LoVo (cell line): Measurements from ENCODE around the gene SNAP25.

ENCODE experiments used
- DNase-seq: peaks from one replicate; pipeline ENCODE4 v3.0.0-alpha.2; 2016; ENCODE audit warnings: low spot score

Gene SNAP25

GRCh38 chr20:10332656-10333415, 114.2 kb downstream of the SNAP25 start:
- no peak for DNase-seq

DNA sequence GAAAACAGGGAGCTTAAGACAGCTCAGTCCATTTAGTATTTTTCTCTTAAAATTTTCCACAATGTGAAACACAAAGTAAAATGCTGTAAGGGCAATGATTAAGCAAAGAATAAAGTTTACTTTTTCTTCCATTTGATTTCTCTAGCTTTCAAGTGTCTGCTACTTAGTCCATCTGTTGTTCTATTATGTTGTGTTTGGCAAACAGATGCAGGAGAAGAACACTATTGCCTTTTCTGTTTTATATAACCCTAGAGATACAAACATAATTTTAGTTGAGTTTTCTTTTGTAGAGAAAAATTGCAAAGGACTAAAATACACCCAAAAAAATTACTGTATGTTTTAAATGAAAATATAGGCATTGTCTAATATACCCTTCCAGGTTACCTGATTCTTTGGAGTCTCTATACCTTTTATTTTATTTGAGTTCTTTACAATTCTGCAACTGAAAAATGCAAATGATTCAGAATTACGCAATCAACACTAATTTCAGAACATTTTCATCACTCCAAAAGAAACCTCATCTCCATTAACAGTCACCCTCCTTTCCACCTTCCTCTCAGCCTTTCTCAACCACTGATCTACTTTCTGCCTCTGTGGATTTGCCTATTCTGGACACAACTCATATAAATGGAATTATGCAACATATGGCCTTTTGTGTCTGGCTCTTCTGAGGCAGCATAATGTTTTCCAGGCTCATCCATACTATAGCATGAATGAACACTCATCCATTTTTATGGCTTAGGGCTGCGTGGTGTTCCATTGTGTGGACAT, 118.5 kb downstream of the SNAP25 start:
- DNase-seq, result no peak

- DNase-seq, result no peak
These were observed 120.0 kb downstream of the SNAP25 start for GRCh38 chr20:10338426-10339180.

DNA sequence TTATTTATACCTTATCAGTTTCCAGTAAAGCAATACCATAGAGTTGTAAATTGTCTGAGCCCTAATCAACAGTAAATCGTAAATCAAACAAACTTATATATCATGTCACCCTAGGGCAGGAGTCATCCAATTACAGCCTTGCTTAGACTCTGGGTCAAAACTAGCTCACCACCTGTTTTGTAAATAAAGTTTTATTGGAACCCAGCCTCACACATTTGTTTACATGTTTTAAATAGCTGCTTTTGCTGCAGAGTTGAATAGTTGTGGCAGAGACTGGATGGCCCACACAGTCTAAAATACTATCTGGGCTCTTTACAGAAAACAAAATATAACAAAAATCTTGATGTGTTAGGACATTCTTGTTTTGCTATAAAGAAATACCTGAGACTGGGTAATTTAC, 121.0 kb downstream of the SNAP25 start:
- no peak for DNase-seq

DNA sequence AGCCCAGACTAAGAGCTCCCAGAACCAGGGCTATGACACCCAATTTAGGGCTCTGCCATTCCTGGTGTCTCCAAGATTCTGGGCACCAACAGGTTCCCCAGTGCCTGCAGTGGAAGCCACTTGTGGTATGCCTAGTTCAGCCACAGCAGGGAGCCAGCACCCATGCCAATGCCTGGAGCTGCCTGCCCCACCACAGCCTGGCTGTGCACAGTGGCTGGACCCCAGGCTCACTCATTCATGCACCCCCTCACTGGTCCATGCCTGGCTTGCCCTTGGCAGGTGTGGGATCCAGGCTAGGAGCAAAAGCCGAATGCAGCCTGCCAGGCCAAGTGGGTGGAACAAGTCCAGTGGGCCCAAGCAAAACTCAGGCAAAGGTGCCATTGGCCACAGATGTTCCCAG, 123.5 kb downstream of the SNAP25 start:
- DNase-seq, result no peak

DNA sequence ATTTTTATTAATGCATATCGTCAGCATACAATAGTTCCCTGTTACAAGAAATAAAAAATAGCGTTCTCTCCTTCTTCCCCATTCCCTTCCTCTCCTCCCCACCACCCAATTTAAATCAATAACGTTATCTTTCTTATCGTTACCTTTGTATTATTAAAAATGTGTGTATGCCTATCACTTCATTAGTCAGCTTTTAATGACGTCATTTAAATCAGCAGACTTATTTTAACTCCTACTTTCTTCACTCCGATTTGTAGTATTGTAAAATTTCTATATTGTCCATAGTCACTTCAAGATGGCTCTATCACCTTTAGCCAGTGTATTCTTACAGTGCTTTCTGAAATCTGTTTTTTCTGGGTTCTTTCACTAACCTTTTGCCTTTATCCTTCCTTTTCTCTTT, 126.3 kb downstream of the SNAP25 start:
- no peak for DNase-seq

DNA sequence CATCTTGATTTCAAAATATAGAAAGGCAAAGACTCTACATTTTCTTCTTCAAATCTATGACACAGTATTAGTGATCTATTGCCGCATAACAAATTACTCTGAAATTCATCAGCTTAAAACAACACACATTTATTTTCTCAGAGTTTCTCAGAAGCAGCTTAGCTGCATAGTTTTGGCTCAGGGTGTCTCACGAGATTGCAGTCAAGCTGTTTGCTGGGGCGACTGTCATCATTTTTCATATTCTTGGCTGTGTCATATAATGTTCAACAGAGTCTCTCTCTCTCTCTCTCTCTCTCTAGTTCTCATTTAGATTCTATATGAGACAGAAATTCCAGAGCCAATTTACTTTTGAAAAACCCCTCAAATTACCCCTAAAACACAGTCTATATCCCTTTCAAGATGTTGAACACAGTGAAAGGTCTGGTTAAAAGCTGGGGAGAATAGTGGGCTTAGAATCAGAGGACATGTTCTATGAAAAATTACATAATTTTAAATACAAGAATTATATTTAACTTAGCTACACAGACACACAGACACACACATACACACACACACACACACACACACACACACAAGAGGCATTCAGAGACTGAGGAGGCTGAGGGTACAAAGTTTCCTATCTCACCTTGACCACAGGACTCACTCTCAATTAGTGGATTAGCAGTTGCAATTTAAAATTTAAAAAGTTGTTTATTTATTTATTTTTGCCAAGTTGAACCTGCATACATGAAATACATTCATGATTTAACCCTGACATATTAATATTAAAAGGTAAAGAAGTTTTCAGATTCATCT, 128.7 kb downstream of the SNAP25 start:
- no peak for DNase-seq

DNA sequence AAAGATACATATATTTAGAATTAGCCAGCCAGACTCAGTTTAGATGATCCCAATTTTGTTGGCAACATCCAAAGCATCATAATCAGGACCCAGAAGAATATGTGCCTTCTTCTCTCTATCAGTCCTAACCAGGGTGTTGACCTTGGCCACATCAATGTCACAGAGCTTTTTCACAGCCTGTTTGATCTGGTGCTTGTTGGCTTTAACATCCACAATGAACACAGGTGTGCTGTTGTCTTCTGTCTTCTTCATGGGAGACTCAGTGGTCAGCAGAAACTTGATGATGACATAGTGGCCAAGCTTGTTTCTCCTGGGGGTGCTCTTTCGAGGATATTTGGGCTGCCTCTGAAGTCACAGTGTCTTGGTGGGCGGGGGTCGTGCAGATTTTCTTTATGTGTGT, 130.5 kb downstream of the SNAP25 start:
- DNase-seq, result no peak

DNA sequence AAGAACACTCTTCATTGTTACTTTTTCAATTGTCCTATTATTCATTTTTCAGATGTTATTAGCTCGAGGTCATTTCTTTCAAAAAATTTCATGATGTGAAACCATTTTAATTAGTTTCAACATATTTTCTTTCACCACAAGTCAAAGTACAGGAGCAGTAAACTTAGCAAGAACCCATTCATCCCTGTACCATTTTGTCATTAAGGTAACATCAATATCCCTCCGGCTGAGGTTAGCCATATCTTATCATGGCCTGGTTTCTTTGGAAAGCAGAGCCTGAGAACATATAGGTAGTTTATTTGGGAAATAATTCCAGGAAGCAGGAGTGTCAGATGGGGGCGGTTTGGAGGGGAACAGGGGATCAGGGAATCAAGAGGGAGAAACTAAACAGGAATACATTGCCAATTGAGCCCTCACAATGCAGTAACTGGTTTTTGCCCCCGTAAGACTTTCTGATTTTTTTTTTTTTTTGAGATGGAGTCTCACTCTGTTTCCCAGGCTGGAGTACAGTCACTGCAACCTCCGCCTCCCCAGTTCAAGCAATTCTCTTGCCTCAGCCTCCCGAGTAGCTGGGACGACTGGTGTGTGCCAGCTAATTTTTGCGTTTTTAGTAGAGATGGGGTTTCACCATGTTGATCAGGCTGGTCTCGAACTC, 131.7 kb downstream of the SNAP25 start:
- DNase-seq, result no peak

DNA sequence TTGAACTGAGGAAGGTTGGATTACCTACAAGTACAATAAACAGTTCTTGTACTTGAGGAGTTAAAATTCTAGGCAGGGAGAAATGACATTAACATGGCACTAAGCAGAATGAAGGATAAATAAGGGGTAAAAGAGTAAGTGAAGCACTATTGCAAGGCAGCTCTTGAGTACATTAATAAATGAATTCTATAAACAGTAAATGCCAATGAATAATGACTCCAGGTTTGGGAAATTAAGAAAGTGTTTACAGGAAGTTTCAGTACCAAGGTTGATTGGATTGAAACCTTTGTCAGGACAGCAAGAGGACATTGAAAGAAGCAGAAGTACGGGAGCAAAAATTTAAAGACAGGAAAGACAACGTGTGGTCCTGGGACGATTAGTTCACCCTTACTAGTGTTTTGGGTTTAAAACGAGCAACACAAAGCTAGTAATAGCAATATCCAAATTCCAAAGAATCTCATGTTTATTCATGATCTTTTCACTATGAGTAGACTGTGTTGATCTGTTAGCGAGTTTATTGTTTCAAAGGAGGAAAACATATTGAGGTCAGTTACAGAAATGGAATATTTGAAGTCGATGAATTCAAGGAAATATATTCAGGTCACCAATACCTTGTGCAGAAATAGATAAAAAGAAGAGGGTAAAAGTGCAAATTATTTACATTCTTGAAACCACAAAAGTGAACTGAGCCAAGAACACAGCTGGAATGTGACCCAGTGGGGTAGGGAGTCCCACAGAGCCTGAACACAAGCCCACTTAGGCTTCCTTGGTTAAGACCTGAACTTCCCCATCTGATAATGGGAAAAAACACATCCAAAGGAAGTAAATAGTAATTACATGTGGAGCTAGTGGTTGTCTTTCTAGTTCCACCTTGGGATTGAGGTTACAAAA, 134.5 kb downstream of the SNAP25 start:
- DNase-seq, result peak; percentile 33

DNA sequence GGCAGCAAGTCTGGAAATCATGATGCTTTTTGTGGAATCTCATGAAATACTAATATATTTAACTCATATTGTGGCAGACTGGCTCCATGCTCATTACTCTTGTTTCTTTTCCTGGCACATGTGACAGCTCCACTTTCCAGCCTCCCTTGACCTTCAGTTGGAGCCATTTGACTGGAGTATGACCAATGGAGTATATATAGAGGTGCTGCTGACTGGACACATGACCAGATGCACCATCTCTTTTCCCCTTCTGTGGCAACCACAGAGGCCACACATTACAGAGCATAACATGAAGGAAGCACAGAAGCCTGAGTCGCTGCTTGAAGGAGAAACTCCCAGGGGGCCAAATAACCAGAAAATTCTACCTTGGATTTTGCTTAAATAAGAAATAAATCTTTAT, 138.0 kb downstream of the SNAP25 start:
- DNase-seq, result no peak
